Epithelial cell of proximal tubule (primary cell): ENCODE results near the gene ADPRHL1. TPM values are rescaled to one million over a fixed set of nuclear protein-coding genes. Genes with fewer than 3 reads are reported as not detected.

Source experiments
- DNase-seq: peaks from one replicate; pipeline ENCODE4 v3.0.0-alpha.2; 2011; ENCODE audit warnings: low read depth
- H3K4me3 ChIP-seq: 2 replicates; pipeline ENCODE4 v1.5.1; 2011; ENCODE audit warnings: low read depth, mild to moderate bottlenecking, low read length
- CTCF ChIP-seq: conservative IDR thresholded peaks from 2 replicates; pipeline ENCODE4 v1.5.1; 2012; ENCODE audit warnings: low read depth, mild to moderate bottlenecking, low read length
- total RNA-seq: library from RNA; depleted of rRNA; stranded (reverse); fragments of >200 nt; gene quantifications from 2 replicates; pipeline ENCODE4 v1.2.3, GENCODE V29; 2015

Gene ADPRHL1
- total RNA-seq, 1 donor from 2014 or later, result 3.3 TPM

GRCh38 chr13:113448885-113449692 lies 4.2 kb downstream of the ADPRHL1 start:
- TF ChIP-seq CTCF, result no peak
- DNase-seq, result no peak
- H3K4me3 ChIP-seq, result no peak overlapping the region

GRCh38 chr13:113448545-113448884 lies 4.8 kb downstream of the ADPRHL1 start:
- no peak for DNase-seq
- no peak for TF ChIP-seq CTCF
- H3K4me3 ChIP-seq, result no peak overlapping the region

GRCh38 chr13:113447596-113447995 lies 5.7 kb downstream of the ADPRHL1 start:
- H3K4me3 ChIP-seq, result no peak overlapping the region
- no peak for DNase-seq
- no peak for TF ChIP-seq CTCF

- no peak overlapping the region for H3K4me3 ChIP-seq
- TF ChIP-seq CTCF, result no peak
- DNase-seq, result no peak
Observed at GRCh38 chr13:113446488-113446854, 6.8 kb downstream of the ADPRHL1 start.

GRCh38 chr13:113445791-113446487 lies 7.3 kb downstream of the ADPRHL1 start:
- TF ChIP-seq CTCF, result no peak
- H3K4me3 ChIP-seq, result no peak overlapping the region

GRCh38 chr13:113443991-113444390 lies 9.3 kb downstream of the ADPRHL1 start:
- no peak for TF ChIP-seq CTCF
- no peak overlapping the region for H3K4me3 ChIP-seq
- DNase-seq, result no peak

More at GRCh38 chr13:113445791-113446487, 7.3 kb downstream of the ADPRHL1 start:
- no peak for DNase-seq
